NCI-H526 treated with DMSO at 0.1 percent for 48 hours (cell line): ENCODE measurements around the gene HMBS.
"Not testable (repeated sequence)": the region's sequence is repeated elsewhere in the genome, so short reads cannot be mapped to it uniquely, and the experiment has no call there.

ENCODE experiments used
- DNase-seq: peaks from one replicate; lab custom pipeline; 2025; lab: John Stamatoyannopoulos, UW

The HMBS gene

GRCh38 chr11:119084663-119085436, at the start of gene HMBS:
Gene HMBS (plus strand): TSS chr11:119084881. CDS start chr11:119085034, 153 bp downstream.
- peak; percentile 99 for DNase-seq

GRCh38 chr11:119038884-119039283, 45.8 kb upstream of the HMBS start:
- DNase-seq: no peak

GRCh38 chr11:119039471-119039870, 45.2 kb upstream of the HMBS start:
- not testable (repeated sequence) for DNase-seq

GRCh38 chr11:119041821-119042514, 42.7 kb upstream of the HMBS start:
- no peak for DNase-seq

- DNase-seq: no peak
These were observed 41.8 kb upstream of the HMBS start for GRCh38 chr11:119042927-119043326.

- DNase-seq: no peak
These were observed 40.0 kb upstream of the HMBS start for GRCh38 chr11:119044708-119045107.

- DNase-seq: no peak
These were observed 38.2 kb upstream of the HMBS start for GRCh38 chr11:119046489-119046888.

GRCh38 chr11:119047205-119047604, 37.5 kb upstream of the HMBS start:
- DNase-seq: no peak

- no peak for DNase-seq
These were observed 36.0 kb upstream of the HMBS start for GRCh38 chr11:119048644-119049043.

- no peak for DNase-seq
These were observed 35.6 kb upstream of the HMBS start for GRCh38 chr11:119049081-119049480.

- DNase-seq: no peak
These were observed 33.1 kb upstream of the HMBS start for GRCh38 chr11:119051440-119052162.

GRCh38 chr11:119052163-119052814, 32.4 kb upstream of the HMBS start:
- DNase-seq: no peak

- no peak for DNase-seq
These were observed 30.3 kb upstream of the HMBS start for GRCh38 chr11:119054418-119054817.

- peak; percentile 34 for DNase-seq
These were observed 28.8 kb upstream of the HMBS start for GRCh38 chr11:119055901-119056300.

GRCh38 chr11:119056421-119056999, 28.2 kb upstream of the HMBS start:
- DNase-seq: peak; percentile 64

- peak; percentile 99 for DNase-seq
These were observed 27.5 kb upstream of the HMBS start, which contains the start of gene HYOU1 for GRCh38 chr11:119057000-119057769. Gene HYOU1 (minus strand): TSS chr11:119057205. CDS start chr11:119056160, 1,045 bp downstream.

GRCh38 chr11:119059128-119059527, 25.6 kb upstream of the HMBS start:
- not testable (repeated sequence) for DNase-seq

- DNase-seq: no peak
These were observed 23.4 kb upstream of the HMBS start for GRCh38 chr11:119061256-119061655.

GRCh38 chr11:119062779-119063178, 21.9 kb upstream of the HMBS start:
- DNase-seq: no peak

GRCh38 chr11:119065369-119065768, 19.3 kb upstream of the HMBS start:
- peak; percentile 22 for DNase-seq
